Subcutaneous adipose tissue (tissue), 4 donors: ENCODE results near the gene FGF4. TPM values are rescaled to one million over a fixed set of nuclear protein-coding genes. Genes with fewer than 3 reads are reported as not detected.

Experiments
- total RNA-seq, 4 donors: library from RNA; depleted of rRNA; stranded (reverse); fragments of >200 nt; gene quantifications; one replicate each; pipeline ENCODE4 v1.1.0, GENCODE V29; 2016
- TF ChIP-seq, protein P1 (sequence below): fragments of 450-650 bp; IDR thresholded peaks from one replicate; pipeline ENCODE4 v1.5.1; 2016; ENCODE audit warnings: low read depth, mild to moderate bottlenecking, control low read depth, antibody characterized with exemption, moderate library complexity

Gene FGF4
- total RNA-seq, 4 donors from 2014 or later, result not detected

DNA sequence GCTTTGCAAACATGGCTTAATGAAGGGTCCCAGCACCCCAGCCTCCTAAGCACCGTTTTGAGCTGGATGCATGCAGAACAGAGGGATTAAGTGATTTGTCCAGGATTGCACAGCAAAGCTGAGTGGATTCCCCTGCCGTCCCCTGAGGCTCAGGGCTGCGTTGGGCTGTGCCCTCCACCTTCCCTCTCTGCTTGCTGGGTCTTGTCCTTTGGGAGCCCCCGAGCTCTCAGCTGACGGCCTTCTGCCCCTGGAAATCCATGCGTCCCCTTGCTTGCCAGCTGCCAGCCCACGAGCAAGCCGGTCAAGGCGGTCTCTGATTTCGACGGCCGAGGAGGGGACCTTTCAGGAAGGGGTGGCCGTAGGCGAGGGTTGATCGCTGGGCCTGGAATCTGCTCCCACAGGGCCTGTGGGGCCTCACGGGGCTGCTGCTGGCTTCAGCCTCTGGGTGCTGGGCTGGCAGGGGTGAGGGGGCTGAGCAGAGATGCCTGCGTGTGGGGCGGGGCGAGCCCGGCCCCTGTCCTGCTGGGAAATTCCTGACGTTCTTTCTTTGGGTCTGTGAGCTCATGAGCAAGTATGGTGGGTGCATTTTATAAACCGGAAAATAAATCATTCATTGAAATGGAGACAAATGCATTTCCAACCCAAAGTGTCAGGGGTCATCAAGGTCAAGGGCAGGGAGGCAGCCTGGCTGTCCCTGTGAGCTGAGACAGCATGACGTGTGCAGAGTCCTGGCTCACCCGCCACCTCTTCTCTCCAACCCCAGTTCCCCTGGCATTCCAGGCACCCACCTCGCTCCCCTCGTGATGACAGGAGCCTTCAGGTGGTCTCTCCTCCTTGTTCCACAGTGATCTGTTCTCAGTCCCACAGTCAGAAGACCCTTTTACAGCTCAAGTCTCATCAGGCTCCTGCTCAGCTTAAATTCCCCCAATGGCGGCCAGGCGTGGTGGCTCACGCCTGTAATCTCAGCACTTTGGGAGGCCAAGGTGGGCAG is 28.1 kb downstream of the FGF4 start:
- TF ChIP-seq, protein P1, sequence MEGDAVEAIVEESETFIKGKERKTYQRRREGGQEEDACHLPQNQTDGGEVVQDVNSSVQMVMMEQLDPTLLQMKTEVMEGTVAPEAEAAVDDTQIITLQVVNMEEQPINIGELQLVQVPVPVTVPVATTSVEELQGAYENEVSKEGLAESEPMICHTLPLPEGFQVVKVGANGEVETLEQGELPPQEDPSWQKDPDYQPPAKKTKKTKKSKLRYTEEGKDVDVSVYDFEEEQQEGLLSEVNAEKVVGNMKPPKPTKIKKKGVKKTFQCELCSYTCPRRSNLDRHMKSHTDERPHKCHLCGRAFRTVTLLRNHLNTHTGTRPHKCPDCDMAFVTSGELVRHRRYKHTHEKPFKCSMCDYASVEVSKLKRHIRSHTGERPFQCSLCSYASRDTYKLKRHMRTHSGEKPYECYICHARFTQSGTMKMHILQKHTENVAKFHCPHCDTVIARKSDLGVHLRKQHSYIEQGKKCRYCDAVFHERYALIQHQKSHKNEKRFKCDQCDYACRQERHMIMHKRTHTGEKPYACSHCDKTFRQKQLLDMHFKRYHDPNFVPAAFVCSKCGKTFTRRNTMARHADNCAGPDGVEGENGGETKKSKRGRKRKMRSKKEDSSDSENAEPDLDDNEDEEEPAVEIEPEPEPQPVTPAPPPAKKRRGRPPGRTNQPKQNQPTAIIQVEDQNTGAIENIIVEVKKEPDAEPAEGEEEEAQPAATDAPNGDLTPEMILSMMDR, result no peak

DNA sequence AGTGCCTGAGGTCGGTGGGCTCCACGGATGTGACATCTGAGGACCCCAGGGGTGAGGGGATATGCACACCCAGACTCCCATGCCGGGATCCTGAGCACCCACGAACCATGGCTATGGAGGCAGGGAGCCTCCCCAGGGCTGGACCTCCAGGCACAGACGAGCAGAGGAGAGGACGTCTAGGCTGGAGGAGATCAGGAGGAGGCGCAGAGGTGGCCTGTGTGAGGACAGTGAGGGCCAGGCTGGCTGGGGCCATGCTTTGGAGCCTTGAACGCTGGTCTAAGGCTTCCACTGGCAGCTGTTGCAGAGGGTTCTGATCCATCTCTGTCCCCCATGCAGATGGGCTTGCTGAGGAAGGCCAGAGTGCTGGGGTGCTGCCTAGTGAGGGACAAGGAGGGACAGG is 29.0 kb downstream of the FGF4 start:
- TF ChIP-seq, protein P1, result no peak

DNA sequence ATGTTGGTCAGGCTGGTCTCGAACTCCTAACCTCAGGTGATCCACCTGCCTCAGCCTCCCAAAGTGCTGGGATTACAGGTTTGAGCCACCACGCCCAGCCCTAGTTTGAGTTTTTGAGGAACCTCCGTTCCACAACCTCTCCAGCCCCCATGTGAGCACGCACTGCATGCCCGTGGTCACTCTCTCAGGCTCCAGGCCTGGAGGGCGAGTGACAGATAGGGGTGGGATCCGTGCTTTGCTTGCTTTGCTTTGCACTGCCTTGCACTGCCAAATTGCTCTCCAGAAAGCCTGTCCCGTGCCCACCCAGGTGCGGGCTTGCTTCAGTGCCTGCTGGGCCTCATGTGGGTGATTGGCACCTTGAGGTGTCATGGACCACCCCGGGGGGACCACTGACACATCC is 29.9 kb downstream of the FGF4 start:
- TF ChIP-seq, protein P1, result no peak

DNA sequence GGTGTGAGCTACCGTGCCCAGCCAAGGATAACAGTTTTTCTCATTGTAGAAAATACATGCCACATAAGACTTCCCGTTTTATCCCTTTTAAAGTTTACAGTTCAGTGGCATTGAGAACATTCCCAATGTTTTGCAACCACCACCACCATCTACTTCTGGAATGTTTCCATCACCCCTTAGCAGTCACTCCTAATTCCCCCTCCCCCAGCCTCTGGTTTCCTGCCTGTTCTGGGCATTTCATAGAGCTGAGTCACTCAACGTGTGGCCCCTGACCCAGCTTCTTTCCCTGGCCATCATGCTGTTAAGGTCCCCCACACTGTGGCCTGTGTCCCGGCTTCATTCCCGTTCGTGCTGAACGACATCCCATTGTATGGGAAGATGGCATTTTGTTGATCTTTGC is 30.7 kb downstream of the FGF4 start:
- TF ChIP-seq, protein P1, result no peak

DNA sequence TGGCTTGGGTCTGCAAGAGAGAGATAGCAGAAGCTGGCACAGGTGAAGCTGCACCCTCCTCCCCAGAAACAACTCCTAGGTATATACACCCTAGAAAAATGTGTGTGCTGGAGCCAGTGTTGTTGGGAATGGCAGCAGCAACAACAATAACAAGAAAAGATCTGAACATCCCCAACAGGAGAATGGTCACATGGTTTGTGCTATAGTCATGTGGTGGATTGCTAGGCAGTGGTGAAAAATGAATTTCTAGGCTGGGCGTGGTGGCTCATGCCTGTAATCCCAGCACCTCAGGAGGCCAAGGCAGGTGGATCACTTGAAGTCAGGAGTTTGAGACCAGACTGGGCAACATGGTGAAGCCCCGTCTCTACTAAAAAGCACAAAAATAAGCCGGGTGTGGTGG is 40.3 kb downstream of the FGF4 start:
- TF ChIP-seq, protein P1, result no peak

GRCh38 chr11:69734367-69734766 is 40.8 kb downstream of the FGF4 start:
- TF ChIP-seq, protein P1, result no peak

DNA sequence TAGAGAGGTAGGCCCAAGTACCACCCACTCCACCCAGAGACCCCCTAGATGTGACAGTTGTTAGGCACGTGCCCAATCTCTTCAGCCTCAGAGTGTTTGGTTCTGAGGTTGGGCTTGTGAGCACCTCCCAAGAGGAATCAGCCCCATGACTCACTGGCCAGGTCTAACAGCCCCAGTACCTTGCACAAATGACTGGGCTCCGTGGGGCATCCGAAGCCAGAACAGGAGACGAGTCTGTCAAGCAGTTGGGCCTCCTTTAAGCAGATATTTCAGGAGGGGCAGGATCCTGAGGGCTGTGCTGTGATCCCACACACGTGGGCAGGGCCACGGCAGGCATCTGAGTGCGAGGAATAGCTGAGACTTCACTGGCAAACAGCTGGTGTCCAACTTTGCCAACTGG is 42.2 kb downstream of the FGF4 start:
- TF ChIP-seq, protein P1, result no peak
